ENCODE data around the gene RNU6-8.

RNU6-8 gene

GRCh38 chr14:32203928-32204357 lies 874 bp upstream of the RNU6-8 start:
- peak; percentile 39 to 43 for DNase-seq

DNA sequence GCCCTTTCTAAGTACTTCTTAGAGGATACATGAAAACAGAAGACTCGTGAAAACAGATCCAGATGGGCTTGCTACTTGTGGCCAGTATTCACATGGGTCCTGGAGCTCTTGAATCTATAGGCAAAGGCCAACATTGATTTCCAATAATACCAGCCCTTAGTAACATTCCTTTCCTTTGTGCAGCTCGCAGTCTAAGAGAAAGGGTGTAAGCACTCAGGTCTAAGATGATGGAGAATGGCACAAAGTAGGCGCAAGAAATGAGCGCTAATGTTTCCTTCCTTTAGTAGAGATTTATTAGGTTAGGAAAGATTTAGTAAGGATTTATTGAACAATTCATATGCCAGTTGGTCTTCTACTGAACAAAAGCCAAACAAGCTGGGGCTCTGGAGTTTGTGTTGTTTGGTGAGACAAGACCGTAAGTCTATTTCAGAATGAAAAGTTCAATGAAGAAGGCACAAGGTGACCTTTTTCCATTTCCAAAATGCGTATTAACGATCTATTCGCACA lies 525 bp downstream of the RNU6-8 start:
- DNase-seq = peak; percentile 61 to 80

GRCh38 chr14:32201816-32202490 lies 1.1 kb downstream of the RNU6-8 start, which contains the start of gene RNU6-7:
RNU6-7 (plus strand) TSS chr14:32202045.
- DNase-seq = peak; percentile 73 to 77

DNA sequence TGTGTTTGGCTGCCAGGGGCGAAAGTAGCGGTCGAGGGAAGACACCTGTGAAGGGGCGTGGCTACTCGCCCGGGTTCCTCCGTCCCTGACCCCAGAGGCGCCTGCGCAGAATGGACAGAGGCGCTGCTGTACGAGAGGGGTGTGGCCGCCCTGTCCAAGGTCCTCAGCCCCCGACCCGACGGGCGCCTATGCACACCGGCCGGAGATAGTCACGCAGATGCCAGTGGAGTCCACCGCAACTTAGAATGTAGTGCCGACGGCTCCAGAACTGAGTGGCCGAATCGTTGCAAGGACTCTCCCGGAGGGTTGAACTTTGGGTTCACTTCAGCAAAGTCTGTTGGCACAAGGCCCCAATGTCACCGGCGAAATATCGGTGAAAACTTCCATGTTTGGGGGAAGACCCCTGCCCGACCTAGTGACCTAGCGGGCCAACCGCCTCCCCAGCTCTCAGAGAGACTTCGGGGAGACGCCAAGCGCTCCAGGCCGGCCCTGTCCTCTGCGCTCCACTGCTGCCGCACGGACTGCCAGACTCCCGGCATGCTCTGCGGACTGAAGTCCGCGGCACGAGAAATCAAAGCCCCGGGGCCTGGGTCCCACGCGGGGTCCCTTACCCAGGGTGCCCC lies 1.8 kb downstream of the RNU6-8 start:
- peak; percentile 11 to 87 for DNase-seq

DNA sequence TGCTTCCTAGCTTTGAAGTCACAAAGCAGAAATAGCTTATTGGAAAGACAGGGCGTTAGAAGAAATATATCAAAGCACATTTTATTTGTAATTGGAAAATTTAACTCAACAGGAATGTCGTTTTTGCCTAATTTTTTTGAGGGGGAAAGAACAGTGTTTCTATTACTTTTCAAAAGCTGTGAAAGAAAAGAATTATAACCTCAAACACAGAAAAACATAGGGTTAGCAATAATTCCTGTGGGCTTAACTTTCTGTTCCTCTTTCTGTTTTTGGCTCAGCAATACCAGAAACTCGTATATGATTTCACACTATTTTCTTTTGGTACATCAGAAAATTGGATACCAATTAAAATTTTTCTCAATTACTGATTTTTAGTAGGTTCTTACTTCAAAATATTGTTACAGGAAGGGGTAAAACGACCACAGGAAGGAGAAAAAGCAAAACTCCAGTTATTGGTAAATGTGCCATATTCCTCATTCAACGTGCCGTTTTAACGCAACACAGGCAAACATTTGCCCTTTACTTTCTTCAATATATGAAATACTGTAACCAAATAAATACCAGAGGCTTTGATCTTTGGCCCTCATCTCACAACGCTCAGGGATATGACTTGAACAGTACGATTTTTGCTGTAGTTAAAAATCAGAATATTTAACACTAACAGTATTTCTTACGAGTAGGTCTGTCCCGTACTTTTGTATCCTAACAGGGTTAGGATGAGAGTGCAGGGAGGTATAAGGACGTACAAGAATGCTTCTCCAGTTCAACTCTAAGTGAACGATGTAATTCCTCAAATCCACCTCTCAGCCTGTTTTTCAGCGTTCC lies 2.5 kb downstream of the RNU6-8 start:
- DNase-seq = no peak

DNA sequence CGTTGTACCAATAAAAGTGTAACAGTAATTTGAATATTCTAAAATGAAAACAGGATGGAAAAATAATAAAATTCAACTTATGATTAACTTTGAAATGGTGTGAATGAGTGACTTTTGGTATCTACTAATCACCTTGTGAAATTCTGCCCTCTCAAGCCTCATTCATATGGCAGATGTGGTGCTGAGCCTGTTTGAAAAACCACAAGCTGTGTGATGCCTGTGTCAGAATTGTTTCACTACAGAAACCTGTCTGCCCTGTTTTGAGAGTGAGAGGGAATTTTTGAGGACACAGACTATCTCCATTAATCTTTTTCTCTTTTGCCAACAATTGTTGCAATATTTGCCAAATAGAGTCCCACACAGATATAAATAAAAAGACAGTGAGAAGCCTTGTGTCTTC lies 5.2 kb downstream of the RNU6-8 start:
- no peak for DNase-seq

DNA sequence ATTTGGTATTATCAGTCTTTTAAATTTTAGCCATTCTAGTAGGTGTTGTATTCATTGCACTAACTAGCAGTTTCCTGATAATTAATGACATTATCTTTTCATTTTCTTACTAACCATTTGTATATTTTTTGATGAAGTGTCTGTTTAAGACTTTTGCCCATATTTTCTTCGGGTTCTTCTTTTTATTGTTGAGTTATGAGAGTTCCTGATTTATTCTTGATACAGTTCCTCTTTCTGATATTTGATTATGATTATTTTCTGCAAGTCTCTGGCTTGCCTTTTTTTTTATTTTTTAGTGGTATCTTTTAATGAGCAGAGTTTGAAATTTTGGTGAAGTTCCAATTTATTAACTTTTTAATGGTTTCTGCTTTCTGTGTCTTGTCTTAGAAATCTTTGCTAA lies 7.4 kb downstream of the RNU6-8 start:
- no peak for DNase-seq

GRCh38 chr14:32193532-32193931 lies 9.5 kb downstream of the RNU6-8 start:
- no peak for DNase-seq

- DNase-seq = no peak
Observed at GRCh38 chr14:32192712-32193373, 10.2 kb downstream of the RNU6-8 start.

GRCh38 chr14:32190673-32191072 lies 12.4 kb downstream of the RNU6-8 start:
- DNase-seq = no peak

- no peak for DNase-seq
Observed at GRCh38 chr14:32189811-32190210, 13.3 kb downstream of the RNU6-8 start.

DNA sequence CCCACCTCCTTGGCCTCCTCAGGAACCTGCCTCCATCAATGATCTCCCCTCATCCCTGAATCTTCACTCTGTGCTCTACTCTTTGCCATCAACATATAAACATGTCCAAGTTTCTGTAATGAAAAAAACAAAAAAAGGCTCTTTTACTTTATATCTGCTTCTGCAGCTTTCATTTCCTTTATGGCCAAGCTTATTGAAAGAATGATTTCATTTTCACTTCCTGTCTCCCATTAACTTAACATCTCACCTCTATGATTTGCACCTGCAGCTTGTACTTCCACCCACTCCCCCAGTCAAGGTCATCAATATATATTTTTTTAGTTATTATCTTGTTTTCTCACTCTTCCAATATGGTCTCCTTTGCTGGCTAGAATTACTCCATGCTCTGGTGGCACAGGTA lies 16.8 kb downstream of the RNU6-8 start:
- DNase-seq = no peak

DNA sequence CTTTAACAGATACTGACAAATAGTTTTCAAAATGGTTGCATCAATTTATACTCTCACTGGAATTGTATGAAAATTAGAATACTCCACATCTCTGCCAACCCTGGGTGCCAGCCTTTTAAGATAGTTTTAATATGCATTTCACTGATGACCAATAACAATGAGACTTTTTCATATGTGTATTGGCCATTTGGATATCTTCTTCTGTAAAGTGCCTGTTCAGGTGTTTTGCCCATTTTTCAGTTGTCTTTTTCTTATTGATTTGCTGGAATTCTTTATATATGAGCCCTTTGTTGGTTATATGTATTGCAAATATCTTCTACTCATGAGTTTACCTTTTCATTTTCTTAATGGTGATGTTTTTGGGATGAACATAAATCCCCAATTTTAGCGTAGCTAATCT lies 18.0 kb downstream of the RNU6-8 start:
- DNase-seq = no peak

DNA sequence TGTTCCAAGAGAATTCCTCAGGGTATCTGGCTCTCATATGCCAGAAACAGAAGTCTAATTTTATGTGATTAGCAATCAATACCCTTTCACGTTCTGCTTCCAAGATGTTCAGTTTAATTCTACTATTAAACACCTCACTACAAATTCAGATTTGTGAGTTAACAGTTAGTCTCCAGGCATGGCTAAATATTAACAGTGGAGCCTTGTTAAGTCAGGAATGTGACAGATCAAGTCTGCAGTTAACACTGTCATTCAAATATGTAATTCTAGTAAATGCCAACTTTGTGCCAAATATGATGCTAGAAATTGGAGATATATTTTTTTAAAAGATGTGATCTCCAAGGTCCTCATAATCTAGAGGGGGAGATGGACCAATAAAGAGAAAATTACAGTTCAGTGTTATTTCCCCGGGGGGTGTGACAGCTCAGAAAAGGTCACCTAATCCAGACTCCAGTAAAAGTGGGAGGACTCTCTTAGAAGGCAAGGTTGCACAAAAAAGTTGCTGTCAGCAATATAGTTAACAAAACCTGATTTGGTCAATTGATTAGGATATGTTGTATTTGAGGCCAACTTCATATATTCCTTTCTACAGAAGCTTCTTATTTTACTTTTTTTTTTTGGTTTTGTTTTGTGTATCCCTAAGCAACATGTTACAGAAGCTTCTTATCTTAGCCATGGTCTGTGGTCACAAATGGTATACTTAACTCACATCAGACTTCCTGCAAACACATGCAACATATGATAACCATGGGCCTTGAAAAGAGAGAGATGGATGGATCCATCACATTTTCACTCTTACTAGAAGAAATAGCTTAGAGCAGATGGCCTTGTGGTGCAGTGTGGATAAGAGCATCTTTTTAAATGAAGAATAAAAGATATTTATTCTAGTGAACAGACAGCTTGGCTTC lies 19.7 kb downstream of the RNU6-8 start:
- DNase-seq = no peak

DNA sequence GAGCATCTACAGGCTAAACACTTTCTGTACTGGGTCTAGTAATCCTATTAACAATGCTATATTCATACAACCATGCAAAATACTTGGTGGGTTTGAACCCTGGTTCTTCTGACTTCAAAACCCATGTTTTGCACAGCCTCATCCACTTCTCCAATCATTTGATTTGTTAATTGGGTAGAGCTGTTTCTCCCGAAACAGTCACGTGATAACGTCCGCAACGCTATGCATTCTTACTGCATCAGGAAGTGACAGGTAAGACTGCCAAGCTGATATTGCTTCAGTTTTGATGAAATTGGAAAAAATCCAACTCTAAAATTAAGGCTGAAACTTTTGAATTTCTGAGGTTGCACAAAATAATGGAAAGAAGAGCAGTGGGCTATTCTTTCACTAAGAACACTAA lies 31.6 kb downstream of the RNU6-8 start:
- DNase-seq = no peak

DNA sequence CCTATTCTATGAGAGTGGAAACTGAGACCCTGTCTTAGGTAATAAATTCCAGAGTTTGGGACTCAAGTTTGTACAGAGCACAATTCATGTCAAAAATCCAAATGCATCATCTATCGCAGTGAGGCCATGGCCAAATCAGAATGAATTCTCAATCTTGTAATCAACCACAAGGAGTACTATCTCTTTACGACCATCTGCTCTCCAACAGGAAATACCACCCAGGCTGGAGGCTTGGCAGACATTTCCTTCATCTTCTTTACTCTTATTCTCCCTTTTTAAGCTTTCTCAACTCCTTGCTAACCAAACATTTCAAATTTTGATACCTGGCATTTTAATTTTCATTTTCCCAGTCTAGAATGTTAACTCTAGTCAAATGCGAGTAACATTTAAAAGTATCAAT lies 33.9 kb downstream of the RNU6-8 start:
- no peak for DNase-seq

DNA sequence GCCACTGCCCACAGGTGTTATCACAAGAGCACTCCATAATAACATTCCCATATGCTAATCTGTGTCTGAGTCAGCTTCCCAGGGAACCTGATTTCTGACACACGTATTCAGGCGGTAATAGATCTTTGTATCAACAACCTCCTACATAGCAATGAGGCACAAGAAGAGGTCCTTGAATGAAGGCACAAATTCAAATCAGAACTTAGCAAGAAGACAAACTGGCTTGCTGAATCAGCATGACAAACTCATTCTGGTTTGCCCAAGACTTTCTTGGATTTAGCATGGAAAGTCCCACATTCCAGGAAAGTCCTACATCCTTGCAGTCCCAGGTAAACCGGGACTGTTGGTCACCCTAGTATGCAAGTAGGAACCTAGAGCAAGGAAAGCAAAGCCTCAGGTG lies 35.2 kb downstream of the RNU6-8 start:
- DNase-seq = no peak

DNA sequence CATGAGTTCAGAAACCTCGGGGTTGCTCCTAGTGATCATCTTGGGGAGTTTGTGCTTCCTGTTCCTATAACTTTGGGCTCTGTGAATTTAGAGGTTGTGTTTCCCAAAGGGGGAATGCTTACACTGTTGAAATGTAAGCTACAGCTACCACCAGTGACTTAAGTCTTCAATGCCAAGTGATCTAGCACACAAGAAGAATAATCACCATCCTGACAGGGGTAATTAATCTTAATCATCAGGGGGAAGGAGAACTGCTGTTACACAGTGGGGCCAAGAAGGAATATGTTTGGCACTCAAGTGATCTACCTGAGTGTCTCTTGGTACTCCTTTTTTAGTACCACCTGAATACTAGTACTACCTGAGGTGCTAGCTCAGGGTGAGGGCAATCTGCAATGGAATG lies 36.1 kb downstream of the RNU6-8 start:
- DNase-seq = no peak

DNA sequence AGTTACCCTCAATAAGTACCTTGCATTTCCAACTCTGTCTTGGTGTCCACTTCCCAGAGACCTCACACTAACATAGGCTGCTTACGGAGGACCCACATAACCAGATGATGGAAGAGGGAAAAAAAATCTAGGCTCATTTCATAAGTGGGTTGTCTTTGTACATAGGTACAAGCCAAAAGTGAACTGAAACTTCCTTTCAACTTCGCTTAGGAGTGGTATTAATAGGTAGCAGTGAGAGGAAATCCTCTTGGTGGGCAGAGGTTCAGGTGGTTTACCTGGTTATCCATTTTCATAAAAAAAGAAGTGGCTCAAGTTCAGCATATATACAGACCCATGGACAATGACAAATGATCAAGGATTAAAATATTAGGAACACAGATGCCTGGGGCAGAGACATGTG lies 37.0 kb downstream of the RNU6-8 start:
- no peak for DNase-seq
